ENCODE data around the gene TIMMDC1. TPM values are rescaled to one million over a fixed set of nuclear protein-coding genes. Genes with fewer than 3 reads are reported as not detected.
A peak's percentile ranks its signal among the peaks of the same experiment; 100 is the strongest.

TIMMDC1 gene
- total and polyA plus RNA-seq, 9 of the 15 experiments (the other 6 are each of a cell fraction or from before 2014, with no cell fraction given), result 62.1 to 226 (median 86.6) TPM

DNA sequence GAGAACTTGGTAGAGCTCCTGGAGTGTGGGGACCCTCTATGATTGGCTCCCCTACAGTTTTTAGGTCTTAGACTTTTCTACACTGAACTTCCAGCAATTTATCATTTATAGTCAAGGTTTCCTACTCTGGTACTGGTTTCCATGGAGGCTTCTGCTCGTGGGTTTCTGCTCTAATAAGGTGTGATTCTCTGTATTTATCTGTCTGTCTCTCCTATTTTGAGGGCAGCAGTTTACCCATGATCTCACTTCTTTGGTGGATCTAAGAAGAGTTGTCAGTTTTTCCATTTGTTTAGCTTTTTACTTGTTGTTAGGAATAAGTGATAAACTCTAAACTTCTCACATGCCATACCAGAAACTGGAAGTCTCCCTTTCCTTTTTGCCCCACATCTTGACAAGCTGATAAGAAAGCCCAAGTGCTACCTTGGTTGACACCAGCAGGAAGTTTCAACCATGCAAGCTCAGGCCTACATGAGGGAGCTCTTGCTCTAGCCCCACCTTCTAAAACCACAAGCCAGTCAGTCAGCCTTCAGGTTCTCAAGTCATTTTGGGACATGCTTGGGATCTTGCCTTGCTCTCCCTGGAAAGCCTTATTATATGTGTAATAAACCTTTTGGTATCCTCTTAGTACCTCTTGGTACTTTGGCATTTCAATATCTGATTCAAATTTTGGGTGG is 10.0 kb downstream of the TIMMDC1 start (continued):
- TF ChIP-seq, protein P1, sequence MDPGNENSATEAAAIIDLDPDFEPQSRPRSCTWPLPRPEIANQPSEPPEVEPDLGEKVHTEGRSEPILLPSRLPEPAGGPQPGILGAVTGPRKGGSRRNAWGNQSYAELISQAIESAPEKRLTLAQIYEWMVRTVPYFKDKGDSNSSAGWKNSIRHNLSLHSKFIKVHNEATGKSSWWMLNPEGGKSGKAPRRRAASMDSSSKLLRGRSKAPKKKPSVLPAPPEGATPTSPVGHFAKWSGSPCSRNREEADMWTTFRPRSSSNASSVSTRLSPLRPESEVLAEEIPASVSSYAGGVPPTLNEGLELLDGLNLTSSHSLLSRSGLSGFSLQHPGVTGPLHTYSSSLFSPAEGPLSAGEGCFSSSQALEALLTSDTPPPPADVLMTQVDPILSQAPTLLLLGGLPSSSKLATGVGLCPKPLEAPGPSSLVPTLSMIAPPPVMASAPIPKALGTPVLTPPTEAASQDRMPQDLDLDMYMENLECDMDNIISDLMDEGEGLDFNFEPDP (CRISPR knock-in tag; IDR thresholded peaks at IDR 0.05), result no peak
- TF ChIP-seq, protein P2, sequence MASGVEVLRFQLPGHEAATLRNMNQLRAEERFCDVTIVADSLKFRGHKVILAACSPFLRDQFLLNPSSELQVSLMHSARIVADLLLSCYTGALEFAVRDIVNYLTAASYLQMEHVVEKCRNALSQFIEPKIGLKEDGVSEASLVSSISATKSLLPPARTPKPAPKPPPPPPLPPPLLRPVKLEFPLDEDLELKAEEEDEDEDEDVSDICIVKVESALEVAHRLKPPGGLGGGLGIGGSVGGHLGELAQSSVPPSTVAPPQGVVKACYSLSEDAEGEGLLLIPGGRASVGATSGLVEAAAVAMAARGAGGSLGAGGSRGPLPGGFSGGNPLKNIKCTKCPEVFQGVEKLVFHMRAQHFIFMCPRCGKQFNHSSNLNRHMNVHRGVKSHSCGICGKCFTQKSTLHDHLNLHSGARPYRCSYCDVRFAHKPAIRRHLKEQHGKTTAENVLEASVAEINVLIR (CRISPR knock-in tag; IDR thresholded peaks at IDR 0.05), result no peak
- no peak for TF ChIP-seq ZNF668 (CRISPR knock-in tag; IDR thresholded peaks at IDR 0.05)
- TF ChIP-seq, protein P3, sequence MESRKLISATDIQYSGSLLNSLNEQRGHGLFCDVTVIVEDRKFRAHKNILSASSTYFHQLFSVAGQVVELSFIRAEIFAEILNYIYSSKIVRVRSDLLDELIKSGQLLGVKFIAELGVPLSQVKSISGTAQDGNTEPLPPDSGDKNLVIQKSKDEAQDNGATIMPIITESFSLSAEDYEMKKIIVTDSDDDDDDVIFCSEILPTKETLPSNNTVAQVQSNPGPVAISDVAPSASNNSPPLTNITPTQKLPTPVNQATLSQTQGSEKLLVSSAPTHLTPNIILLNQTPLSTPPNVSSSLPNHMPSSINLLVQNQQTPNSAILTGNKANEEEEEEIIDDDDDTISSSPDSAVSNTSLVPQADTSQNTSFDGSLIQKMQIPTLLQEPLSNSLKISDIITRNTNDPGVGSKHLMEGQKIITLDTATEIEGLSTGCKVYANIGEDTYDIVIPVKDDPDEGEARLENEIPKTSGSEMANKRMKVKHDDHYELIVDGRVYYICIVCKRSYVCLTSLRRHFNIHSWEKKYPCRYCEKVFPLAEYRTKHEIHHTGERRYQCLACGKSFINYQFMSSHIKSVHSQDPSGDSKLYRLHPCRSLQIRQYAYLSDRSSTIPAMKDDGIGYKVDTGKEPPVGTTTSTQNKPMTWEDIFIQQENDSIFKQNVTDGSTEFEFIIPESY (CRISPR knock-in tag; IDR thresholded peaks at IDR 0.05), result no peak
- no peak for TF ChIP-seq HCFC1 (IDR thresholded peaks at IDR 0.05; ENCODE audit: low read depth, low read length)
- no peak for TF ChIP-seq PCBP2 (IDR thresholded peaks at IDR 0.05; ENCODE audit: low read depth, low read length, poor library complexity, severe bottlenecking)
- TF ChIP-seq, protein P4, sequence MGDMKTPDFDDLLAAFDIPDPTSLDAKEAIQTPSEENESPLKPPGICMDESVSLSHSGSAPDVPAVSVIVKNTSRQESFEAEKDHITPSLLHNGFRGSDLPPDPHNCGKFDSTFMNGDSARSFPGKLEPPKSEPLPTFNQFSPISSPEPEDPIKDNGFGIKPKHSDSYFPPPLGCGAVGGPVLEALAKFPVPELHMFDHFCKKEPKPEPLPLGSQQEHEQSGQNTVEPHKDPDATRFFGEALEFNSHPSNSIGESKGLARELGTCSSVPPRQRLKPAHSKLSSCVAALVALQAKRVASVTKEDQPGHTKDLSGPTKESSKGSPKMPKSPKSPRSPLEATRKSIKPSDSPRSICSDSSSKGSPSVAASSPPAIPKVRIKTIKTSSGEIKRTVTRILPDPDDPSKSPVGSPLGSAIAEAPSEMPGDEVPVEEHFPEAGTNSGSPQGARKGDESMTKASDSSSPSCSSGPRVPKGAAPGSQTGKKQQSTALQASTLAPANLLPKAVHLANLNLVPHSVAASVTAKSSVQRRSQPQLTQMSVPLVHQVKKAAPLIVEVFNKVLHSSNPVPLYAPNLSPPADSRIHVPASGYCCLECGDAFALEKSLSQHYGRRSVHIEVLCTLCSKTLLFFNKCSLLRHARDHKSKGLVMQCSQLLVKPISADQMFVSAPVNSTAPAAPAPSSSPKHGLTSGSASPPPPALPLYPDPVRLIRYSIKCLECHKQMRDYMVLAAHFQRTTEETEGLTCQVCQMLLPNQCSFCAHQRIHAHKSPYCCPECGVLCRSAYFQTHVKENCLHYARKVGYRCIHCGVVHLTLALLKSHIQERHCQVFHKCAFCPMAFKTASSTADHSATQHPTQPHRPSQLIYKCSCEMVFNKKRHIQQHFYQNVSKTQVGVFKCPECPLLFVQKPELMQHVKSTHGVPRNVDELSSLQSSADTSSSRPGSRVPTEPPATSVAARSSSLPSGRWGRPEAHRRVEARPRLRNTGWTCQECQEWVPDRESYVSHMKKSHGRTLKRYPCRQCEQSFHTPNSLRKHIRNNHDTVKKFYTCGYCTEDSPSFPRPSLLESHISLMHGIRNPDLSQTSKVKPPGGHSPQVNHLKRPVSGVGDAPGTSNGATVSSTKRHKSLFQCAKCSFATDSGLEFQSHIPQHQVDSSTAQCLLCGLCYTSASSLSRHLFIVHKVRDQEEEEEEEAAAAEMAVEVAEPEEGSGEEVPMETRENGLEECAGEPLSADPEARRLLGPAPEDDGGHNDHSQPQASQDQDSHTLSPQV (IDR thresholded peaks at IDR 0.05), result peak; percentile 69; the same call in 1 of the 2 replicates
